Measurements from ENCODE around the gene MED12. TPM values are rescaled to one million over a fixed set of nuclear protein-coding genes. Genes with fewer than 3 reads are reported as not detected.

Gene MED12
- total RNA-seq, result 10 to 100 TPM; 66.2 to 79.2 TPM
- 76.9 to 90.3 reads per million in 2 donors for total RNA-seq

- DNase-seq (peak; percentile 65 to 73 (median 71)), ATAC-seq (peak; percentile 97)
- H3K9me3 ChIP-seq (ENCODE audit: control insufficient read depth, low read length, poor library complexity, severe bottlenecking), result no peaks in the 10 kb centered on the region
- Mint-ChIP-seq H3K4me1 (peaks cover 9% of the 10 kb centered on the region), H3K27ac (peak within 1 kb of the TSS; percentile 81), H3K27me3 (no peaks in the 10 kb centered on the region), H3K4me3 (peak within 1 kb of the TSS; percentile 84), H3K36me3 (ENCODE audit: low read depth) (peaks cover 6% of the 10 kb centered on the region)
These were observed at the start of gene MED12 for GRCh38 chrX:71118032-71118984. Gene MED12 (plus strand): TSS chrX:71118596. CDS start chrX:71118755, 159 bp downstream.

- Mint-ChIP-seq H3K4me1 (peaks cover 14% of the 10 kb centered on the region), H3K4me3 (no peak overlapping the region), H3K27me3 (peaks cover 5% of the 10 kb centered on the region), H3K27ac (no peak overlapping the region), H3K36me3 (ENCODE audit: low read depth) (peaks cover 3% of the 10 kb centered on the region)
- H3K9me3 ChIP-seq (ENCODE audit: control insufficient read depth, low read length, poor library complexity, severe bottlenecking), result no peaks in the 10 kb centered on the region
- DNase-seq (no peak), ATAC-seq (no peak)
These were observed 47.9 kb upstream of the MED12 start for GRCh38 chrX:71070531-71070930.

GRCh38 chrX:71081330-71082123, 36.9 kb upstream of the MED12 start:
- H3K9me3 ChIP-seq (ENCODE audit: control insufficient read depth, low read length, poor library complexity, severe bottlenecking), result no peaks in the 10 kb centered on the region
- ATAC-seq, result no peak
- no peak overlapping the region for H3K27ac Mint-ChIP-seq
- no peaks in the 10 kb centered on the region for H3K4me1 Mint-ChIP-seq
- H3K36me3 Mint-ChIP-seq (ENCODE audit: low read depth), result no peaks in the 10 kb centered on the region
- no peaks in the 10 kb centered on the region for H3K27me3 Mint-ChIP-seq
- no peak overlapping the region for H3K4me3 Mint-ChIP-seq
- no peak for DNase-seq

GRCh38 chrX:71082124-71082647, 36.2 kb upstream of the MED12 start:
- no peak overlapping the region for H3K27ac Mint-ChIP-seq

DNA sequence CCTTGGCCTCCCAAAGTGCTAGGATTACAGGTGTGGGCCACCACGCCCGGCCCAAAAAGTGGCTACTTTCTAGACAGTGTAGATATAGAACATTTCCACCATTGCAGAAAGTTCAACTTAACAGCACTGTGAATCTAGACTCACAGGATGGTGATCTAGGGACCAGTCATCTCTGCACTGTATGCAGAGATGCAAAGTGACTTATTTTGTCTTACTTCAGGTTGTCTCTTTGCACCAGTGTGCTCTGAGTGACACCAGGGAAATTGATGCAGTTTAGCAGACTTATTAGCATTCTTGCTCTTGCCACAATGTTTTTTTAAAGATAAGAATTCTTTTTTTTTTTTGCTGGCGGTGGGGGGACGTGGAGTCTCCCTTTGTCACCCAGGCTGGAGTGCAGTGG, 35.6 kb upstream of the MED12 start:
- no peaks in the 10 kb centered on the region for H3K27me3 Mint-ChIP-seq
- DNase-seq, result no peak
- H3K36me3 Mint-ChIP-seq (ENCODE audit: low read depth), result no peaks in the 10 kb centered on the region
- ATAC-seq, result no peak
- H3K4me1 Mint-ChIP-seq, result no peaks in the 10 kb centered on the region
- H3K27ac Mint-ChIP-seq, result no peak overlapping the region
- H3K4me3 Mint-ChIP-seq, result no peak overlapping the region
- no peaks in the 10 kb centered on the region for H3K9me3 ChIP-seq (ENCODE audit: control insufficient read depth, low read length, poor library complexity, severe bottlenecking)

More at GRCh38 chrX:71082124-71082647, 36.2 kb upstream of the MED12 start:
- no peaks in the 10 kb centered on the region for H3K9me3 ChIP-seq (ENCODE audit: control insufficient read depth, low read length, poor library complexity, severe bottlenecking)
- no peaks in the 10 kb centered on the region for H3K27me3 Mint-ChIP-seq
- H3K4me3 Mint-ChIP-seq, result no peak overlapping the region
- no peaks in the 10 kb centered on the region for H3K36me3 Mint-ChIP-seq (ENCODE audit: low read depth)
- H3K4me1 Mint-ChIP-seq, result no peaks in the 10 kb centered on the region
- ATAC-seq (no peak), DNase-seq (no peak)

DNA sequence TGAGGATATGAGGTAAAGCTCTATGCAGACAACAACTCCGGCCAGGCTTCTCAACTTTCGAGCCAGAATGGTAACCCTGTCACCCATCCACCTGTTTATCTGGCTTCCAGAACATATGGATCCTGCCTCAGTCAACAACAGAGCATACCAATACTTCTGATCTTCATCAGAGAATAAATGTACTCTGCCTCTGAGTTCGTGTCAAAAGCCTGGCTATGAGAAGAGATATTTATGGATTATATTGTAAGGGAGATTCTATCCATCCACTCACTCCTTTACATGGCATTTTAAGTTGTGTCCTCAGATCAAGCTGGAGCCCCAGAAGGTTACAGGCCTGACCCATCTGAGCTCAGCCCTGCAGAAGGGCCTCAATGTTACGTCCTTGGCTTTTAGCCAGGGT, 32.5 kb upstream of the MED12 start:
- Mint-ChIP-seq H3K4me3 (no peak overlapping the region), H3K36me3 (ENCODE audit: low read depth) (no peaks in the 10 kb centered on the region), H3K27ac (no peak overlapping the region), H3K27me3 (no peaks in the 10 kb centered on the region), H3K4me1 (no peaks in the 10 kb centered on the region)
- H3K9me3 ChIP-seq (ENCODE audit: control insufficient read depth, low read length, poor library complexity, severe bottlenecking), result no peaks in the 10 kb centered on the region
- DNase-seq (no peak), ATAC-seq (no peak)

GRCh38 chrX:71091263-71091662, 27.1 kb upstream of the MED12 start:
- Mint-ChIP-seq H3K36me3 (ENCODE audit: low read depth) (peaks cover 2% of the 10 kb centered on the region), H3K4me3 (no peak overlapping the region), H3K27ac (no peak overlapping the region), H3K27me3 (no peaks in the 10 kb centered on the region), H3K4me1 (peaks cover 11% of the 10 kb centered on the region)
- H3K9me3 ChIP-seq (ENCODE audit: control insufficient read depth, low read length, poor library complexity, severe bottlenecking), result no peaks in the 10 kb centered on the region
- DNase-seq, result no peak
- ATAC-seq, result no peak

- H3K36me3 Mint-ChIP-seq (ENCODE audit: low read depth), result peaks cover 2% of the 10 kb centered on the region
These were observed 23.4 kb upstream of the MED12 start for GRCh38 chrX:71095033-71095432.

DNA sequence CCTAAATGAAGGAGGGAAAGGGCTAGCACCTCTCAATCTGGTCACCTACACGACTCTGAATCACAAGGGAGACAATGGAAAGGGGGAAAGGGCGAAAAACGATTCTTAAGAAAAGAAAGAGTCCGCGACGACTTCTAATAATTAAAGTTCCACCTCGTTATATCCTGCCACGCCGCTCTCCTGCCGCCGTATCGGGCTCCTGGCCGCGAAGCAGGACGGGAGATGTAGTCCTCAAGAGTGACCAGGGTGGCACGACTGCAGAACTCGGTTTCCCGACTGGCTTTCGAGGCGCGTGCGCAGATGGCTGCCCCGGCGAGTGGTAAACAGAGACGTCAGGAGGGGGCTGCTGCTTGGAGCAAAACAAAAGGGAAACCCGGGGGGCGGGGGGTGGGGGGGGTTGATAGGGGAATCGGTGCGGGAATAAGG, 22.8 kb upstream of the MED12 start, which contains the start of gene FOXO4:
Gene FOXO4 (plus strand): TSS at position 297 of the 426 bp plus-strand sequence. CDS start 678 bp downstream, outside the sequence.
- DNase-seq, result peak; percentile 76 to 80 (median 77)

More at GRCh38 chrX:71095033-71095432, 23.4 kb upstream of the MED12 start:
- peak overlapping the region; percentile 96 for H3K4me3 Mint-ChIP-seq
- DNase-seq, result no peak
- H3K27ac Mint-ChIP-seq, result no peak overlapping the region
- peaks cover 23% of the 10 kb centered on the region for H3K4me1 Mint-ChIP-seq
- no peak for ATAC-seq
- no peaks in the 10 kb centered on the region for H3K27me3 Mint-ChIP-seq
- H3K9me3 ChIP-seq (ENCODE audit: control insufficient read depth, low read length, poor library complexity, severe bottlenecking), result no peaks in the 10 kb centered on the region

GRCh38 chrX:71095981-71096759, 22.2 kb upstream of the MED12 start:
- H3K4me3 Mint-ChIP-seq, result peak overlapping the region; percentile 96
- peaks cover 27% of the 10 kb centered on the region for H3K4me1 Mint-ChIP-seq
- DNase-seq (peak in 1 of 3 donors; percentile 68), ATAC-seq (peak; percentile 52)
- peak overlapping the region; percentile 88 for H3K27ac Mint-ChIP-seq
- H3K9me3 ChIP-seq (ENCODE audit: control insufficient read depth, low read length, poor library complexity, severe bottlenecking), result no peaks in the 10 kb centered on the region
- H3K27me3 Mint-ChIP-seq, result no peaks in the 10 kb centered on the region
- peaks cover under 1% of the 10 kb centered on the region for H3K36me3 Mint-ChIP-seq (ENCODE audit: low read depth)

More for the DNA sequence above, 22.8 kb upstream of the MED12 start, which contains the start of gene FOXO4:
- H3K9me3 ChIP-seq (ENCODE audit: control insufficient read depth, low read length, poor library complexity, severe bottlenecking), result no peaks in the 10 kb centered on the region
- peak within 1 kb of the TSS; percentile 88 for H3K27ac Mint-ChIP-seq
- peak within 1 kb of the TSS; percentile 96 for H3K4me3 Mint-ChIP-seq
- no peaks in the 10 kb centered on the region for H3K27me3 Mint-ChIP-seq
- peaks cover 25% of the 10 kb centered on the region for H3K4me1 Mint-ChIP-seq
- H3K36me3 Mint-ChIP-seq (ENCODE audit: low read depth), result peaks cover 2% of the 10 kb centered on the region
- ATAC-seq, result peak; percentile 89

- Mint-ChIP-seq H3K27ac (peak overlapping the region; percentile 88), H3K4me1 (peaks cover 33% of the 10 kb centered on the region), H3K4me3 (peak overlapping the region; percentile 96), H3K36me3 (ENCODE audit: low read depth) (no peaks in the 10 kb centered on the region), H3K27me3 (no peaks in the 10 kb centered on the region)
- ATAC-seq, result no peak
- H3K9me3 ChIP-seq (ENCODE audit: control insufficient read depth, low read length, poor library complexity, severe bottlenecking), result no peaks in the 10 kb centered on the region
- DNase-seq, result no peak
These were observed 21.7 kb upstream of the MED12 start for GRCh38 chrX:71096760-71097032.

DNA sequence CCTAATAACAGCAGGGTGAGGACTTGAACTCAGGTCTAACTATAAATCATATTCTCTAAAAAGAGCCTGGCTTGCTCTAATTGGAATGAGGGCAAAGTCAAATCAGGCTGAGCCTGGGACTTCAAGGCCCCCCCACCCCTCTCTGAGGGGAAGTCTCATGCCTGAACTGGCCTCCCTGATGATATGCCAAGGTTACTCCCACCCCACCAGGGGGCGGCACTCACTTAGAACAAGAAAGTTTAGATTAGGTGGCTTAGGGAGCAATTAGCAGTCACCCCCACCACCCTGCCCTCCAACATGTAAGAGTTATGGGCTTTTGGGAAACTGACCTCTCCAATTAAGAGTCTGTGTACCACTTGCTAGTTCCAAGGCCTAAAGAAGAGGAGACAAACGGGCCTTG, 20.1 kb upstream of the MED12 start:
- Mint-ChIP-seq H3K27me3 (no peaks in the 10 kb centered on the region), H3K4me3 (peak overlapping the region; percentile 31), H3K36me3 (ENCODE audit: low read depth) (no peaks in the 10 kb centered on the region), H3K27ac (peak overlapping the region; percentile 24), H3K4me1 (peaks cover 43% of the 10 kb centered on the region)
- ATAC-seq (peak; percentile 49), DNase-seq (peak; percentile 65 to 67 (median 67))
- no peaks in the 10 kb centered on the region for H3K9me3 ChIP-seq (ENCODE audit: control insufficient read depth, low read length, poor library complexity, severe bottlenecking)

Data from T-helper 17 cell (primary cell).